DND-41 (cell line): ENCODE data around the gene MSRB3.

ENCODE experiments used
- CTCF ChIP-seq: IDR thresholded peaks from 2 replicates; pipeline ENCODE4 v1.5.1; 2012; ENCODE audit warnings: borderline replicate concordance, low read length, moderate library complexity, mild to moderate bottlenecking; ENCODE audit not compliant: poor library complexity, severe bottlenecking; ENCODE audit errors: extremely low read depth
- EZH2 ChIP-seq: IDR thresholded peaks from 3 replicates; pipeline ENCODE4 v1.6.1; 2012; ENCODE audit warnings: borderline replicate concordance, low read depth, mild to moderate bottlenecking, moderate library complexity, low read length, inconsistent platforms; ENCODE audit not compliant: severe bottlenecking

GRCh38 chr12:65333649-65334048 lies 55.2 kb downstream of the MSRB3 start:
- TF ChIP-seq CTCF (no peak), EZH2 (no peak)
